Calu3 (cell line): ENCODE data around the gene GLMN. TPM values are rescaled to one million over a fixed set of nuclear protein-coding genes. Genes with fewer than 3 reads are reported as not detected.

Experiments
- BruUV-seq: library from RNA; stranded (reverse); fragments of 400-500 nt; replicated peaks from 2 replicates; lab custom pipeline; 2021; lab: Mats Ljungman, UMichigan
- CTCF ChIA-PET: fragments of 300-600 bp; sonication (Branson Sonifier 250); formaldehyde crosslinking; loops from one replicate; lab custom pipeline; 2022; ENCODE audit warnings: antibody characterized with exemption; lab: Charles Lee
- DNase-seq: peaks from one replicate; pipeline ENCODE4 v3.0.0; 2022
- H3K27ac Mint-ChIP-seq: one replicate; pipeline ENCODE4 v1.8.0; 2022; ENCODE audit warnings: mixed read lengths; ENCODE audit not compliant: unreplicated experiment
- H3K27me3 Mint-ChIP-seq: one replicate; pipeline ENCODE4 v1.8.0; 2022; ENCODE audit warnings: mixed read lengths; ENCODE audit not compliant: unreplicated experiment
- H3K36me3 Mint-ChIP-seq: one replicate; pipeline ENCODE4 v1.8.0; 2022; ENCODE audit warnings: mild to moderate bottlenecking, moderate library complexity, mixed read lengths; ENCODE audit not compliant: insufficient read depth, unreplicated experiment
- H3K4me1 Mint-ChIP-seq: one replicate; pipeline ENCODE4 v1.8.0; 2022; ENCODE audit warnings: mild to moderate bottlenecking, low read depth, mixed read lengths; ENCODE audit not compliant: unreplicated experiment
- H3K4me3 Mint-ChIP-seq: one replicate; pipeline ENCODE4 v1.8.0; 2022; ENCODE audit warnings: mild to moderate bottlenecking, low read depth, moderate library complexity, mixed read lengths; ENCODE audit not compliant: unreplicated experiment
- H3K9me3 Mint-ChIP-seq: one replicate; pipeline ENCODE4 v1.8.0; 2022; ENCODE audit warnings: low read depth, mixed read lengths; ENCODE audit not compliant: unreplicated experiment
- CTCF ChIP-seq: fragments of 200-600 bp; IDR thresholded peaks from one replicate; pipeline ENCODE4 v1.8.0; 2022; ENCODE audit warnings: antibody characterized with exemption; ENCODE audit not compliant: unreplicated experiment
- intact Hi-C: fragments of 100-400 bp; cut with micrococcal nuclease; formaldehyde crosslinking; loops from one replicate; pipeline ENCODE4 v1.10.0; 2022; ENCODE audit not compliant: unreplicated experiment
- total RNA-seq: library from RNA; stranded (reverse); gene quantifications from 2 replicates; pipeline ENCODE4 v1.2.3, GENCODE V29; 2022

Gene GLMN
- total RNA-seq, 1 experiment from 2014 or later, result 13.3 TPM

DNA sequence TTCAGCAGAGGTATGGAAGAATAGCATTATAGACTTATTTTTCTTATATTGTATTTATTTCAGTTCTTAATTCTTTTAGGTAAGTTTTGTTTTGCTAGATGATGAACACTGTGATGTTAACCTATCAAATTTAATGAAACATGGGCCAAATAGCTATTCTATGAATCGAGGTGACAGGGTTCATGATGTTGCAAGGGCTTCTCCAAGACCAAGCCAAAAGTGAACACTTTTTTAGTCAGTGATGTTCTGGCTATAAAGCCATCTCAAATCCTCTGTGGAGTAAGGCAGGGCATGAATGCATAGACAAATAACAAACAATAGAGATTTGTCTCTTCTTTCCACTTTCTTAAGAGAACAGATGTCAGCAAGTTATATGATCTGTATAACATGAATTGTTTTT lies 54.4 kb downstream of the GLMN start:
- H3K4me3 Mint-ChIP-seq, result no peak overlapping the region
- CTCF ChIA-PET, result no interaction called here
- no TSS peak for BruUV-seq

DNA sequence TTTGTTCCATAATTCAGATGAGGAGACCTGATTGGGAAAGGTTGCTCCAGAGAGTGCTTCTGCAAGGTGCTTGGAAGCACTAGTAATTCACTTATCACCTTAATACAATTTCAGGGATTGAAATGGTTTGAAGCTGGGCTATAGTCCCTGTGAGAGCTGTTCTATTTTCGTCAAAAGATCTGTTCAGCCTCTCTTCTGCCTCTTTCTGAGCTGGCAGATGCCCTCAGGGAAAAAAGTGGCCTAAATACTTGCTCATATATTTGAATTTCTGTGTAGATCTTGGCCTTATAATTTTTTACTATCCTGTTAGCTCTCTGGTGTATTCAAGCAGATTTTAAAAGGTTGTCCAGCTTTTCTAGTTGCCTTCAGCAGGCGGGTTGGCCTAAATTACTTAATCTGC lies 58.8 kb downstream of the GLMN start:
- Mint-ChIP-seq H3K4me1 (no peaks in the 10 kb centered on the region), H3K36me3 (no peaks in the 10 kb centered on the region), H3K27me3 (peaks cover 14% of the 10 kb centered on the region), H3K4me3 (no peak overlapping the region), H3K27ac (no peak overlapping the region), H3K9me3 (no peaks in the 10 kb centered on the region)
- BruUV-seq, result no TSS peak
- CTCF ChIA-PET, result no interaction called here
- intact Hi-C loops, result no loop called here
- DNase-seq, result no peak
- TF ChIP-seq CTCF, result no peak

More for the DNA sequence above, 54.4 kb downstream of the GLMN start:
- TF ChIP-seq CTCF, result no peak
- H3K4me1 Mint-ChIP-seq, result no peaks in the 10 kb centered on the region
- no peaks in the 10 kb centered on the region for H3K9me3 Mint-ChIP-seq
- H3K27me3 Mint-ChIP-seq, result no peaks in the 10 kb centered on the region
- DNase-seq, result no peak
- intact Hi-C loops, result no loop called here
- H3K36me3 Mint-ChIP-seq, result no peaks in the 10 kb centered on the region
- no peak overlapping the region for H3K27ac Mint-ChIP-seq

DNA sequence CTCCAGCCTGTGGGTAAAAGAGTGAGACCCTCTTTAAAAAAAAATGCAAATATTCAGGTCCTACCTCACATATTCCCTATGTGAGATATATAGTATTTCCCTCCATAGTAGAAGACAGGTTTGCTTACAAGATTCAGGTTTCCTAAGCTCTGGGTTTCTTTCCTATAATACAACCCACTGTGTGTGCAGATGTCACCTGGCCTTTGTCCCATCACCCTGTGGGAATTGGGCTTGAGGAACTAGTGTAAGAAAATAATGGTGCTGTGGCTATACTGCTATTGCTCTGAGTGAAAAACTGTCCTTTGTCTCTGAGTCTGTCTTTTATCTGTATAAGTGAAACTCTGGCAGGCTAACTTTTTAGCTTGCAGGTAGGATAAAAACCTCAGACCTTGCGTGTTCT lies 68.1 kb downstream of the GLMN start:
- TF ChIP-seq CTCF, result no peak
- no peak for DNase-seq
- no peaks in the 10 kb centered on the region for H3K4me1 Mint-ChIP-seq
- H3K9me3 Mint-ChIP-seq, result no peaks in the 10 kb centered on the region
- intact Hi-C loops, result no loop called here
- H3K27me3 Mint-ChIP-seq, result no peaks in the 10 kb centered on the region
- H3K27ac Mint-ChIP-seq, result no peak overlapping the region
- no peak overlapping the region for H3K4me3 Mint-ChIP-seq
- no TSS peak for BruUV-seq
- no peaks in the 10 kb centered on the region for H3K36me3 Mint-ChIP-seq
- CTCF ChIA-PET, result no interaction called here

GRCh38 chr1:92228401-92228800 lies 70.4 kb downstream of the GLMN start:
- no peak for TF ChIP-seq CTCF
- Mint-ChIP-seq H3K4me3 (no peak overlapping the region), H3K27me3 (no peaks in the 10 kb centered on the region), H3K4me1 (no peaks in the 10 kb centered on the region), H3K27ac (no peak overlapping the region), H3K36me3 (no peaks in the 10 kb centered on the region), H3K9me3 (no peaks in the 10 kb centered on the region)
- DNase-seq, result no peak
- intact Hi-C loops, result no loop called here
- CTCF ChIA-PET, result no interaction called here
- BruUV-seq, result no TSS peak
